OCI-LY1 (cell line): ENCODE data around the gene METTL1.

ENCODE experiments used
- H2AFZ ChIP-seq: fragments of 200-600 bp; sonication (generic), shearing (Covaris generic); 2 replicates; pipeline ENCODE4 v1.6.0; 2014; ENCODE audit warnings: antibody characterized with exemption, mild to moderate bottlenecking, low read length
- H3F3A ChIP-seq: fragments of 200-600 bp; sonication (generic), shearing (Covaris generic); 2 replicates; pipeline ENCODE4 v1.6.0; 2014; ENCODE audit warnings: mild to moderate bottlenecking, antibody characterized with exemption, low read length, moderate library complexity; ENCODE audit not compliant: insufficient read depth
- H3K27ac ChIP-seq: fragments of 200-600 bp; sonication (generic); 2 replicates; pipeline ENCODE4 v1.5.1; 2014; ENCODE audit warnings: low read length, mixed run types, mild to moderate bottlenecking, low read depth; ENCODE audit not compliant: poor library complexity, severe bottlenecking
- H3K27me3 ChIP-seq: fragments of 200-600 bp; sonication (generic); 2 replicates; pipeline ENCODE4 v1.6.0; 2014; ENCODE audit warnings: antibody characterized with exemption, mild to moderate bottlenecking, low read length, moderate library complexity; ENCODE audit not compliant: insufficient read depth
- H3K36me3 ChIP-seq: fragments of 200-600 bp; sonication (generic); 2 replicates; pipeline ENCODE4 v1.6.1; 2014; ENCODE audit warnings: mild to moderate bottlenecking, antibody characterized with exemption, low read length, moderate library complexity, mixed read lengths; ENCODE audit not compliant: insufficient read depth
- H3K4me1 ChIP-seq: fragments of 200-600 bp; sonication (generic); 2 replicates; pipeline ENCODE4 v1.5.1; 2014; ENCODE audit warnings: mild to moderate bottlenecking, low read length, moderate library complexity; ENCODE audit not compliant: insufficient read depth, severe bottlenecking
- H3K4me2 ChIP-seq: fragments of 200-600 bp; sonication (generic), shearing (Covaris generic); 2 replicates; pipeline ENCODE4 v1.6.1; 2014; ENCODE audit warnings: low read length
- H3K4me3 ChIP-seq: fragments of 200-600 bp; sonication (generic); 2 replicates; pipeline ENCODE4 v1.5.1; 2014; ENCODE audit warnings: low read length, low read depth, mild to moderate bottlenecking, mixed read lengths; ENCODE audit not compliant: poor library complexity, severe bottlenecking
- H3K79me2 ChIP-seq: fragments of 200-600 bp; shearing (Covaris generic); 2 replicates; pipeline ENCODE4 v1.6.1; 2016; ENCODE audit warnings: mixed run types, low read length, mixed read lengths; ENCODE audit not compliant: insufficient read depth
- H3K9ac ChIP-seq: fragments of 200-600 bp; sonication (generic), shearing (Covaris generic); 2 replicates; pipeline ENCODE4 v1.6.1; 2014; ENCODE audit warnings: mild to moderate bottlenecking, low read length, mixed read lengths
- H3K9me2 ChIP-seq: fragments of 200-600 bp; sonication (generic), shearing (Covaris generic); 2 replicates; pipeline ENCODE4 v1.6.1; 2014; ENCODE audit warnings: low read depth, mild to moderate bottlenecking, low read length, mixed read lengths
- H3K9me3 ChIP-seq: fragments of 200-600 bp; shearing (Covaris generic); 2 replicates; pipeline ENCODE4 v1.6.1; 2014; ENCODE audit warnings: low read length, mixed read lengths
- H4K20me1 ChIP-seq: fragments of 200-600 bp; sonication (generic), shearing (Covaris generic); 2 replicates; pipeline ENCODE4 v1.6.0; 2016; ENCODE audit warnings: mild to moderate bottlenecking, low read length; ENCODE audit not compliant: insufficient read depth
- EZH2 ChIP-seq: fragments of 200-600 bp; sonication (generic), shearing (Covaris generic); IDR thresholded peaks from 2 replicates; pipeline ENCODE4 v1.8.0; 2017; ENCODE audit warnings: borderline replicate concordance, mixed run types, mild to moderate bottlenecking, antibody characterized with exemption, low read length, moderate library complexity, mixed read lengths
- TF ChIP-seq, protein P1 (sequence below): fragments of 200-600 bp; sonication (generic), shearing (Covaris generic); IDR thresholded peaks from 2 replicates; pipeline ENCODE4 v1.5.1; 2017; ENCODE audit warnings: mild to moderate bottlenecking, antibody characterized with exemption, low read length, moderate library complexity, mixed read lengths

The METTL1 gene

GRCh38 chr12:57803319-57803893 lies 31.5 kb upstream of the METTL1 start:
- H3K27ac ChIP-seq: no peak overlapping the region
- no peak overlapping the region for H2AFZ ChIP-seq
- H3K9ac ChIP-seq: no peak overlapping the region
- no peaks in the 10 kb centered on the region for H4K20me1 ChIP-seq
- no peaks in the 10 kb centered on the region for H3K4me1 ChIP-seq
- H3F3A ChIP-seq: no peaks in the 10 kb centered on the region
- no peak overlapping the region for H3K4me2 ChIP-seq
- H3K9me3 ChIP-seq: no peaks in the 10 kb centered on the region
- H3K27me3 ChIP-seq: no peaks in the 10 kb centered on the region
- H3K4me3 ChIP-seq: no peak overlapping the region
- H3K9me2 ChIP-seq: no peaks in the 10 kb centered on the region
- no peaks in the 10 kb centered on the region for H3K79me2 ChIP-seq
- TF ChIP-seq EZH2: no peak
- TF ChIP-seq, protein P1, sequence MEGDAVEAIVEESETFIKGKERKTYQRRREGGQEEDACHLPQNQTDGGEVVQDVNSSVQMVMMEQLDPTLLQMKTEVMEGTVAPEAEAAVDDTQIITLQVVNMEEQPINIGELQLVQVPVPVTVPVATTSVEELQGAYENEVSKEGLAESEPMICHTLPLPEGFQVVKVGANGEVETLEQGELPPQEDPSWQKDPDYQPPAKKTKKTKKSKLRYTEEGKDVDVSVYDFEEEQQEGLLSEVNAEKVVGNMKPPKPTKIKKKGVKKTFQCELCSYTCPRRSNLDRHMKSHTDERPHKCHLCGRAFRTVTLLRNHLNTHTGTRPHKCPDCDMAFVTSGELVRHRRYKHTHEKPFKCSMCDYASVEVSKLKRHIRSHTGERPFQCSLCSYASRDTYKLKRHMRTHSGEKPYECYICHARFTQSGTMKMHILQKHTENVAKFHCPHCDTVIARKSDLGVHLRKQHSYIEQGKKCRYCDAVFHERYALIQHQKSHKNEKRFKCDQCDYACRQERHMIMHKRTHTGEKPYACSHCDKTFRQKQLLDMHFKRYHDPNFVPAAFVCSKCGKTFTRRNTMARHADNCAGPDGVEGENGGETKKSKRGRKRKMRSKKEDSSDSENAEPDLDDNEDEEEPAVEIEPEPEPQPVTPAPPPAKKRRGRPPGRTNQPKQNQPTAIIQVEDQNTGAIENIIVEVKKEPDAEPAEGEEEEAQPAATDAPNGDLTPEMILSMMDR: peak; percentile 73
- peaks cover 4% of the 10 kb centered on the region; the same call in 1 of the 2 replicates for H3K36me3 ChIP-seq

GRCh38 chr12:57802607-57803006 lies 30.7 kb upstream of the METTL1 start:
- no peak overlapping the region for H3K9ac ChIP-seq
- H2AFZ ChIP-seq: no peak overlapping the region
- no peaks in the 10 kb centered on the region for H3K9me2 ChIP-seq
- H3K36me3 ChIP-seq: peaks cover 9% of the 10 kb centered on the region; the same call in 1 of the 2 replicates
- no peak overlapping the region for H3K27ac ChIP-seq
- no peaks in the 10 kb centered on the region for H4K20me1 ChIP-seq
- no peaks in the 10 kb centered on the region for H3K79me2 ChIP-seq
- H3K4me1 ChIP-seq: no peaks in the 10 kb centered on the region
- H3K27me3 ChIP-seq: no peaks in the 10 kb centered on the region
- H3F3A ChIP-seq: no peaks in the 10 kb centered on the region
- no peak for TF ChIP-seq EZH2
- TF ChIP-seq, protein P1: no peak
- no peak overlapping the region for H3K4me3 ChIP-seq
- no peak overlapping the region for H3K4me2 ChIP-seq
- H3K9me3 ChIP-seq: no peaks in the 10 kb centered on the region

DNA sequence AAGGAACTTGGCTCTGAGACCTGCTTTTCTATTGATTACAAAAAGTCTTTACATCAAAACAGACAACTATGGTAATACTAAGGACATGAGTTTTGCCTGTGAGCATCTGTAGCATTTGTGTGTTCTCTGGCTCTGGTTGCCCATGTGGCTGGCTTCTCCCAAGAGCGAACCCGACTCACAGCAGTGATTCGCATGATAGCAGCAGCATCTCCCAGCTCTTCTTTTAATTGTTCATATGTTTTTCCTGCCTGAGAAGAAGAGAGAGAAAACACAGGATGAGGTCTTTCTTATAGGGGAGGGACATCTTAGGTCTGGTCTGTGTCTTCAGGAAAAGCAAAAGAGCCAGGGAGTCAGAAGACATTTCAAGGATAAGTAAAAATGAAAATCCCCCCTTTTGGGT lies 29.1 kb upstream of the METTL1 start:
- Histone ChIP-seq H3K27ac (no peak overlapping the region), H3K4me2 (no peak overlapping the region), H3K4me1 (no peaks in the 10 kb centered on the region), H3K27me3 (no peaks in the 10 kb centered on the region), H3K9me2 (no peaks in the 10 kb centered on the region), H2AFZ (no peak overlapping the region), H4K20me1 (no peaks in the 10 kb centered on the region), H3K4me3 (no peak overlapping the region), H3K36me3 (peaks cover 26% of the 10 kb centered on the region), H3F3A (no peaks in the 10 kb centered on the region), H3K79me2 (no peaks in the 10 kb centered on the region), H3K9ac (no peak overlapping the region), H3K9me3 (no peaks in the 10 kb centered on the region)
- TF ChIP-seq, protein P1: no peak
- no peak for TF ChIP-seq EZH2
